NCI-H2196 (cell line): ENCODE measurements around the gene RSKR.
A peak's percentile ranks its signal among the peaks of the same experiment; 100 is the strongest.
"Not testable (repeated sequence)": the region's sequence is repeated elsewhere in the genome, so short reads cannot be mapped to it uniquely, and the experiment has no call there.

Experiments
- DNase-seq: peaks from one replicate; lab custom pipeline; 2025; ENCODE audit not compliant: unreplicated experiment; lab: John Stamatoyannopoulos, UW

The RSKR gene

DNA sequence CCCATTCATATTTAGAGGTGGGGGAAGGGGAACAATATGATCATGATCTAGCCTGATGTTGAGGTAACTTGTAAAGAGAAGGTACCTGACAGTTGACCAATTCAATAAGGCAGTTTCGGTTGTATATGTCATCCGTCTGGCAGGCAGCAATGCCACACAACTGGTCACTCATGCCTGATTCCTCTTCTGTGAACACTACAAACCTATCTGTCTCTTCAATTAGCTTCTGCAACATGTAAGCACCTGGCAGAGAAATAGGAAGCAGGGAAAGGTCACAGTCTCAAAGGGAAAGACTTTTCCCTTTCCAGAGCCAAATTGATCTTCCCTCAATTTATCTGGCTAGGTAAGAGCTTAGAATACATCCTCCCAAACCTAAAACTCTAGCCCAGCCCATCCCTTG is 10.2 kb upstream of the RSKR start:
- DNase-seq = no peak

DNA sequence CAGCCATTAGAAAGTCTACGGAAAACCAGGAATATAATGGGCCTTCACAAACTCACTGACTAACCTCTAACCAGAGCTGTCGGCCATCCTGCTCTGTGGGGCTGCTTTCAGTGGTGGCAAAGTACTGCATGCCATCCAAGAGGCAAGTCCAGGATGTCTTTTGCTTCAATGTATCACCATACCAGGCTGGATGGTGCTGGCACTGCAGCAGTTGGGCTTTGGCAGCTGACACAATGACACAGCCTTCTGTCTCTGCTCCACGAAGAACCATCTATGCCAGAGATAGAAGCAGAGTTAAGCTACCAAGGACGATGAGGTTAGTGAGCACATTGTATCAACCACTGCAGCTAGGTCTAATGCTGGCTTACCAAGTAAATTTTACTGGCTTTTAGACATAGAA is 9.7 kb upstream of the RSKR start:
- no peak for DNase-seq

DNA sequence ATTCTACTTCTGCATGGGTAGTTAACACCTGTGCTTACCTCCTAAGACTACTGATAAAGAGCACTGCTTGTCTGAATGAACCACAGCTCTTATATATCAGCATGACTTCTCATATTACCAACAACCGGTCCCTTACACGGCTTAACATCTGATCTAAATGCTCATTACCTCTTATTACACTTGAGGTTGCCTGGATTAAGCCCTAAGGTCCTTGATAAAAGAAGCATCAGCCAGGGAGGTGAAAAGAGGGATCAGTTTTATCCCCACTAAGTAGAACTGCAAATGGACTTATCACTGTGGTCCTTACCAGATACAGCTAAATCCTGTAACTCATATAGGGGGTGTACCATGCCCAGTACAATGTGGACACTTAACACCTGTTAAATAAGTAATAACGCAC is 8.2 kb upstream of the RSKR start:
- DNase-seq = no peak

DNA sequence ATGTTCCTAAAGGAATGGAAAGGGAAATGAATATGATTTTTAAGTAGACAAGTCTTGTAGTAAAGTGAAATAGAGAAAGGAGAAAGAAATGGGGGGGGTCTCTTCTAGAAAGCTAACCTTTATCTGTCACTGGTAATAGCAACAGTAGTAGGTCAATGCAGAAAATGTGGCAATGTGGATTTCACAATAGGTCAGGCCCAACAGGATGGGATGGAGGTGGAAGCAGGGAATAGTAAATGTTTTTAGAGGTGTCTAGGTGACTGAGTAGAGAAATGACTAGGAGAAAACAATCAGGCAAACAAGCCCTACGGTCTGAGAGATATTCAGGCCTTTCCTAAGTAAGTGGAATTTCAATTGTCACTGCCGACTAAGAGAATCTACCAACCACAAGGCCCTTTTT is 6.0 kb upstream of the RSKR start:
- no peak for DNase-seq

DNA sequence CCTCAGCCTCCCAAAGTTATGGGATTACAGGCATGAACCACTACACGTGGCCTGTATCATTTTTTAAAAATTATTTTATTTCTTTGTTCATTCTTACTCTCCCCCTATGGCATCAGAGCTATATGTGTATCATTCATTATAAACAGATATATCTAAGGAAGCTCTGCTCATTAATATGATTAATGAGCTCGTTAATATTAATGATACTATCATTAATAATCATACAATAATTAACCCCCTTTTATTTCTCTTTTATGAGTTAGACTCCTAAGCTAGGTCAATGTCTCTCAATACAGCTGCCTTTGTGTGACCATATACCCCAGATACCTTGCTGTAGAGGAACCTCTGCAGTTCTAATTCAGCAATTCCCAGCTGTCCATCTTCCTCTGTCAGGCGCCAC is 4.5 kb upstream of the RSKR start:
- no peak for DNase-seq

DNA sequence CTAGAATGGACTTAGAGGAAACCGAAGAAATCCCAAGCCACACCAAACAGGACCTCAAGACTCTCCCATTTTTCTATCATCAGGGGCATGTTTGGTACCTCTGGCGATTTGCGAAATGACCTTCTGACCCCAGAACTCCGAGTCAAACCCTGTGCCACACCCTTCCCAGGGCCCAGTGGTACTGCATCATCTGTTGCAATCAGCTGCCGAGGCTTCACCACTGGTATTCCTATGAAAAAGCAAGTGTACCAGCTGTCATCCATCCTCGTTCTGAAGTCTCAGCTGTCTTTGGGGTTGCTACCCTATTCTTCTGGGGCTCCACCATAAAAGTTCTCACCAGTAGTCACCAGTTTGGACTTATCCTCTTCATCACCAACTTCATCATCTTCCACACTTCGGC is 2.3 kb upstream of the RSKR start:
- DNase-seq = no peak

DNA sequence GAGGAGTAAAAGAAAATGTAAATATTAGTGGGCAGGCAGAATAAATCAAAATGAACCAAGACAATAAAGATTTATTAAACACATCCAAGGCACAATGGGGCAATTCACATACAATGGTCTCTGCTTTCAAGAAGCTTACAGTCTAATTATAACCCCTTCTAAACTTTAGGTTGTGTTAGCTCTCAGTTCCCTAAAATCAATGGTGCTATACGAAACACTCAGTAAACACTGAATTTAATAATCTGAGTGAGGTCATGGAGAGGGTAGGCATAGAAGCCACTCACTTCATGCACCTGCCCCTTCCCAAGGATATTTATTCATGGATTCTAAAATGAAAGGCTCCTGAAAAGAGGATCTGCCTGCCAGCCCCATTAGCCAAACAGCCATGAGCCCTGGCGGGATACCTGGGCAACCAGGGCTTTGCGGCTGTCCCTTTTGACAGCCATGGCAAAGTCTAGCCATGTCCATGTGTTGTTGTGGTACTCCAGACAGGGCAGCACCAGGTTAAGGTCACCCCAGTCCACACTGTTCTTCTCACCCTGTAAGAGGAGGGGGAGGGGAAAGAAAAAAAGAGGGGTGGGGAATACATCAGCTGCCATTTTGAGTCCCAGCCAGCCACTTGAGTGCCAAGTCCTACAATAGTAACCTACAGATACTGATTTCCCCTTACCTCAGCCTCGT is 1.4 kb upstream of the RSKR start:
- no peak for DNase-seq

DNA sequence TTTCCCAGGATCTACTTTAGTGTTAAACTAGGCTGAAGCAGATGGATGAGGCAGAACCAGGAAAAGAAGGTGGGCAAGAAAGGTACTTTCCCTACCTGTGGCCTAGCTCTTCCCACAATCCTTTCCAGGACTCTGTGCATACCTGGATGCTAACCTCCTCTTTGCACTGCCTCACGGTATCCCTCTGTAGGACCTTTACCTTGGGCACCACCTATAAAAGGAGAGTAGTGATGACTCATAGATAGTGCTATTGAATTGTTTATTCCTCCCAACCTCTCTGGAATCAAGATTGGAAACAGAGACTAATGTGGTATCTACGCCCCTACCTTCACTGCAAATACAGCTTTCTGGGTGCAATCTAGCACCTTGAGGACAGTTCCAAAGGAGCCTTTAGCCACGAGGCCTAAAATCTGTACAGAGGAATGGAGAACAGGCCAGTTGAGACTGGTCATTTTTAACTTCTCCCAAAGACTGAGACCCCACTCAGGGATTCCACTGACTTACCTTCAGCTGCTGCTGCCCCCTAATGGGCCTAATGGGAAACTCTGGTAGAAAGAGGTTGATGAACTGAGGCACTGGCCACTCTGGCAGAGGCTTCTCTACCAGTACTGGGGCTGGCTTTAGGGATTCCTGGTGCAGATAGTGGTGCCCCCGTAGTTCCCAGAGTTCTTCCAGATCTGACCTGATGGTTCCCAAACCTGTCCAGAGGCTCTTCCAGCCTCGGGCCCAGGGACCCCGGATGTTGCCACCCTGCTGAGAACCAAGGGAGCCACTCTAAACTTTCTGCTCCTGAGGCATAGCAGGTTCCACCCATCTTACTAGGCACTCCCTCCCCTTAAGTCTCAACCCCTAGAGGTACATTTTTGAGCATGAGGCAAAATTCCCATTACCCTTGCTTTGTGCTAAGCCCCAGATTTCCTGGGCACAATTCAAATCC is 781 bp downstream of the RSKR start:
- DNase-seq = no peak

DNA sequence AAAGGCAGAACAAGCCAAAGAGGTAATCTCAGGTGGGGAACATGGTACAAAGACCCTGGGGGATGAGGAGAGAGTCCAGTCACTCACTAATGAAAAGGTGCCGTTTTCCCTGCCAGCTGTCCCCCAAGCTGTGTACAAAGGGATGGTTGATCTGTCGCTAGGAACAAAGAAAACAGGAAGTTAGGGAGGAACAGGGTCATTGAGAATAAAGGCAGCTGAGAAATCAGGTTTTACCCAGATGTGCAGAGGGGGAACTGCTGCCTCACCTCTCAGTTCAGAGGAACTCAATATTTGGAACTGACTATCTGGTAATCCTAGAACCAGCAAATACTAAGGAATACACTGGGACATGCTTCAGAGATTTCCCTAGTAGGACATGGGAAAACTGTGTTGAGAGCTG is 1.5 kb downstream of the RSKR start:
- DNase-seq = no peak

DNA sequence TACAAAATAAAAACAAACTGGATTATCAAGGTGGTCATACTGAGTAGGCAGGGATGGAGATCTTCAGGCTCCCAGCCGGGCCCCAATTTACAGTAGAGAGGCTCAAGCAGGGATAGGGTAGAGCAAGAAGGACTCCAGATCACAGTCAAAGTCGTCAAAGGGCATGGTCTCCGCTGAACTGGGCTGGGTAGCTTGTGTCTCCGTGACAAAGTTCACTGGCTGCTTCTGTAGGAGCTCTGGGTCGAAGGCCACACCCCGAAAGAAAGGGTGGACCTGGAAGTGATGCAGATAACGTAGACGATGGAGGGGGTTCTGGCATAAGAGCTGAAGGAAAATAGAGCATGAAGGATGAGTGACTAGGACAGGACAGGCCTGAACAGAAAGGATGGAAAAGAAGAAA is 3.6 kb downstream of the RSKR start:
- no peak for DNase-seq

DNA sequence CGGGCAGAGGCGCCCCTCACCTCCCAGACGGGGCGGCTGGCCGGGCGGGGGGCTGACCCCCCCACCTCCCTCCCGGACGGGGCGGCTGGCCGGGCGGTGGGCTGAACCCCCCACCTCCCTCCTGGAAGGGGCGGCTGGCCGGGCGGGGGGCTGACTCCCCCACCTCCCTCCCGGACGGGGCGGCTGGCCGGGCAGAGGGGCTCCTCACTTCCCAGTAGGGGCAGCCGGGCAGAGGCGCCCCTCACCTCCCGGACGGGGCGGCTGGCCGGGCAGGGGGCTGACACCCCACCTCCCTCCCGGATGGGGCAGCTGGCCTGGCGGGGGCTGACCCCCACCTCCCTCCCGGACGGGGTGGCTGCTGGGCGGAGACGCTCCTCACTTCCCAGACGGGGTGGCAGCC is 10.0 kb downstream of the RSKR start:
- not testable (repeated sequence) for DNase-seq

DNA sequence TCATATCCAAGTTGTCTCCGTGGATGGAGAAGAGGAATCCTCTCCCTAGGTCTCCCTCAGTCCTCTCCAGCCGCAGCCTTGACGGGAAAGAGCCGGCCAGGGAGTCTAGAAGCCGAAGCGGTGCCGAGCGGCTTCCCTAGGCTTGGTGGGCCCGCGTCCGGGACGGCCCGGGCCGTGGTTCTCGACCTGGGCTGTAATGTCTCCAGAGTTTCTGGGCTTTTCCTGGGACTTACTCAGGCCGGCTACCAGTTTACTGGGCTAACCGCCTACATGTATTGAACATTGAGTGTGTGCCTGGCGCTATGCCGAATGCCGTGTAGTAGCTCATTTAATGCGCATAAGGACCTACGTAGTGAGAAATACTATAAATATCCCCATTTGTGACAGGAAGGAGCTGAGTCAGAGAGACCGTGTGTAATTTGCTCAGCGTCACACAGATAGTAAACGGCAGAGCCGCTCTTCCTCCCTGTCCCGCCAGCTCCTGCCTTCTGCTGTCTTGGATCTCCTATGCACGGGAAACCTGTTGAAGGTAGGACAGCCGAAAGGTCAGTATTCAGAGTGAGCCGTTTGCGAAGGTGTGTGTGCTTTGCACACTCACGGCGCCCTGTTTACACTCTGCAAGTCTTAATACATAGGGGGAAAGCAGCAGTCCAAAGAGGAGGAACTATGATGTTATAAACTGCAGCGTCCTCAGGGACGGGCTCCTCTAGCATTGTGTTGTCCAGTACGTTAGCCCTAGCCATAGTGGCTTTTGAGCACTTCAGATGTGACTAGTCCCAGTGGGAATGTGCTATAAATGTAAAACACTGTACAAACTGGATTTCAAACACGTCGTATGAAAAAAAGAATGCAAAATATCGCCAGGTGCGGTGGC is 14.4 kb downstream of the RSKR start:
- DNase-seq = peak; percentile 42

DNA sequence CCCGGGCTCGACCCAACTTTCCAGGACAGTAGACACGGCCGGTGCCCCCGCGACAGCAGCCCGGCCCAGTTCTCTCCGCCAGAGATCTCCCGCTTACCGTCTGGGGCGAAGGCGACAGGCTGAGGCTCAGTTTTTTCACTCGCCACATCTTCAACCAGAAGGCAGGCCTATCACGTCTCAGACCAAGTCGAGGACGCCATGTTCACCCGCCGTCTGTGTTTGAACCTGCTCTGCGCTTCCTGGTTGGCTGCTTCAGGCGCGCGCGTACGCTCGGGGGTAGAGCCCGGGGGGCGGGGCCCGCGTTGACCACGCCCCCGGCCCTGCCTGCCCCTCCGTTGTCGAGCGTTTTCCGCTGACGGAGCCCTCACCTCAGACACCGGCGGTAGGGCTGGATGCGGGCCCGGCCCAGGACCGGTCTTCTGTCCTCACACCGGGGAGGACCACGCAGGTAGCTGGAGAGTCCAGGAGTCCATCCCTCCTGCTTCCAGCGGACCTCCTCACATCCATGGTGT is 15.1 kb downstream of the RSKR start, which contains the start of gene SPAG5:
Gene SPAG5, minus strand, starts transcription at position 227 of the 512 bp plus-strand sequence. Its CDS starts 79 bp downstream, at position 148.
- DNase-seq = peak; percentile 84

DNA sequence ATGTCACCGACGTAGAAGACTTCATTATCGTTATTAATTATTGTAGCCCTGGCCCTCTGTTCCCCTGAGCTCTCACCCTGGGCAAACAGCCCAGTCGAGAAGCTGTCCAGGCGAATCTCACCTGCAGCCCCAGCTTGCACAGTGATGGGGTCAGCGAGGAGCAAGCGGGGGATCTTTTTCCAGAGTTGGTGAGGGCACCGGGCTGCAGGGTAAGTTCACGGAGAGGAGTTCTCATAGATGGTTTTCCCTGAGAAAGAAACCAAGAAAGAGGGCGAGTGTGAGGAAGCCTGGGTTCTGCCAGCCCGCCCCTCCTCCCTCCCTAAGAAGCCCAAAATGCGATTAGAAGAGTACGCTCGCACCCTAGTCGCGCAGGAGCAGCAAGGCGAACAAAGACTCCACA is 15.6 kb downstream of the RSKR start:
- no peak for DNase-seq

DNA sequence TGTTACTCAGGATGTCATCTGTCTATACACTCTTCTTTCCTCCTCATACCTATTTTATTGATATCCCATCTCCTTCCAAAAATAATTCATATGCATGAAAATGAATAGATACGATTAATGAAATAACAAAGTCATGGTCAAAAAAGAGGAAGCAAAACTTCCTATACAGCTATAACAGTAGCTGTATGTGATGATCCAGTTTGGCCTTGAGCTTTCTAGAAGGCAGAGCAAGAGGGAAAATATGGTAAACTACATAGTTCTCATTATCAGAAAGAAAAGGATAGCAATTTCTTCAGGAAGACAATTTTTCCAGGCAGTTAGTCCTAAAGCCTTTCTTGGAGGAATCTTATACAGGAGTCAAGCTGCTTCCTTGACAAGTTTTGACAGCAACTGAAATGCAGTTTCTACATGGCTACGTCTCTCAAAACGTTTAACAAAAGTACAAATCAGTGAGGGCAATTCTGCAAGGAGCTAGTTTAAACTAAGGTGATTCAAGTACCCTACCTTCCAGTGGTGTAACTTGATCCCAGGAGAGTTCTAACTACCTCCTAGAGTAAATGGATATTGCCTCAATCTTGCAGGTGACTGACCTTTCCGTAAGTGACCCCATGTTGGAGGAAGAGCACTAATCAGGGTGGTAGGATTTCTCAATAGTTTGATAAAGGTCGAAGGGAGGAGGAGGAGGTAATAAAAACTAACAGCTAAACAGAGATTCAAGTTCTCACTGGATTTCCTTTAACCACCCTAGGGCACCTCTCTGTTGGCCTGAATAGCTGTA is 16.2 kb downstream of the RSKR start:
- DNase-seq = no peak

DNA sequence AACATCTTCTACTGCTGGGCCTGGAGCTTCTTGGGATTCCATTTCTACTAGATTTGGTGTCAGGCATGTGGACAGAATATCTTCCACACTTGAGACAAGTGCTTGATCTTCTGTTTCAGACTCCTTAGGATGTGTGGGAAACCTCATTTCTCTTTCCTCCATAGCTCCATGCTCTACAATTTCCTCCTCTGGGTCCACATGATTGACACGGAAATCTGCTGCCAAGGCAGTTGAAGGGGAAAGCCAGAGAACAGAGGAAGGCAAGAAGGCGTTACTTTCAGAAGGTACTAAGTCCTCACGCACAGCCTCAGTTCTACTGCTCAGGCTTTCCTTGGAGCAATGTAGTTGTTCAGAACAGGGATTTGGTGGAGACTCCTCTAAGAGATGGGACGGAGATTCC is 21.7 kb downstream of the RSKR start:
- DNase-seq = no peak

DNA sequence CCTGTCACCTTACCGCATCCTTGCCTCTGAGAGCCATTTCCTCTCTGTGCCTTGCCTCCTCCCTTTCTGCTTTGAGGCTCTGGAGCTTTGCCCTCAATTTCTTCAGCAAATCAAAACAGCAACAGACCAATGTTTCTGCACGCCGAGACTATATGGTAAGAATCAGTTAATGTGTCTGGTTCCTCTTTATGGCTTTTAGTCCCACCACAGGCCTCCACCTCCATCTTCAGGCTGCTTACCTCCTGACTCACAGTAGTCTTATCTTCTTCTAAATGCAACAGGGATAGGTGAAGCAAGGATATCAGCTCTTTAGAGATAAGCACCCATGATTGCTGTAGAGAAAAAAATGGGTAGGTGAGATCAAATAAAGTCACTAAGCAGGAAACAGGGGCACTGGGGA is 28.1 kb downstream of the RSKR start:
- no peak for DNase-seq

DNA sequence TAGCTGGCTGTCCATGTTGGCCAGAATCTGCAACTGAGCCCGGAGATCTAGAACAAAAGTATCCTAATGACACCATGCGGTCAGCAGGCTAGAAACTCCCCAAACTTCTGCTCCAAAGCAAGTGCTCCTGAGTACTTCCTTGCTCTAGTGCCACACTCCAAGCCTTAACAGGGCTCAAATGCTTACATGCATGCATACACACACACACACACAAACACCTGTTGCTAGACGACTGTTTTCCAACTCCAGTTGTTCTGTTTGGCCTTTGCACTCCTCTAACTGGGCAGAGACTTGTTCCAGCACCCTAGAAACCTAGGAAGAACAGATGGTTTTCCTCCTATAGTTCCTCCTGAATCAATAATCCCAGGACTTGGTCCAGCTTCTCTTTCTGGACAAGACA is 29.6 kb downstream of the RSKR start:
- DNase-seq = no peak

DNA sequence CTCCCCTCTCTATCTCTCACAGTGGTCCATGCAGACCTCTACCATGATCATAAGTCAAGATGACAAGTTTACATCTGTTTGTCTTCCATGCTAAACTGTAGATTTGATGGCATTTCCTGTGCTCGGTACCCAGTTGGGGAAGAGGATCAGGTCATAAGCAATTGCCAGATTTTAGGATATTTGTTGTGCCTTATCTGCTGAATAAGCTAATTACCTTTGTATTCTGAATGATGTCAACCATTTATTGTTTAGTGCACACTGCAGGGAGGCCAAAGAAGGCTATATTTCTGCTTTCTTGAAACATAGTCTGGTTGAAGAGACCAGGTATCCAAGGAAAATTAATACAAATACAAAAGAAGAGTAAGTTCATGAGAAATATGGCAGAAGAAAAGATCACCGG is 31.5 kb downstream of the RSKR start:
- DNase-seq = no peak

DNA sequence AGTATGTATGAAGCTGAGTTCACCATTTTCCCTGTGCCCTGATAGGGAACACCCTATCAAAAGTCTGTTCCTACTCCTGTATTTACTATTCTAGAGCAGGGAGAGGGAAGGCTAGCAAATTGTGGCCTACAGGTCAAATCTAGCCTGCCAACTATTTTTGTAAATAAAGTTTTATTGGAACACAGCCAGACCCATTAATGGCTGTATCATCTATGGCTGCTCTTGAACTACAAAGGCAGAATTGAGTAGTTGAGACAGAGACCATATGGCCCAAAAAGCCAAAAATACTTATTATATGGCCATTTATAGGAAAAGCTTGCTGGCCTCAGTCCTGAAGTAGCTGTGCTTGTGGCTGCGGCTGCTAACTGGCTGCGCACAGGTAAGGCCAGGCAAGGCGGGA is 33.0 kb downstream of the RSKR start:
- no peak for DNase-seq
